Measurements from ENCODE around the gene CNIH2.

DNA sequence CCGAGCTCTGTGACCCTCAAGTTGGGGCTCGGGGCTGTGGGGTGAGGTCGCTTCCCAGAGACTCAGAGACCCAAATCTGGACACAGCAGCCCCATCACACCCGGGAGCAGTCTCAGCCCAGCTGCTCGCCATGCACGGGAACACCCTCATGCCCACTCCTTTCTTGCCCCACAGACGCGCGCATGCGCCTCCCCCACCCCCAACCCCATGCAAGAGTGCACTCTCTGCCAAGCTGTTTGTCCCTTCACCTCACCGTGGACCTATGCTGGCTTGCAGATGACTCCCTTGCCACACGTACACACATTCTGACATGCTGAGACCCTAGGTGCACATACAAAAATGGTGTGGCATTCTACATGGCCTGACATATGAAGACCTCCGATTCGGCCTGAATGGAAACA is 39.3 kb downstream of the CNIH2 start:
- TF ChIP-seq, protein P1, sequence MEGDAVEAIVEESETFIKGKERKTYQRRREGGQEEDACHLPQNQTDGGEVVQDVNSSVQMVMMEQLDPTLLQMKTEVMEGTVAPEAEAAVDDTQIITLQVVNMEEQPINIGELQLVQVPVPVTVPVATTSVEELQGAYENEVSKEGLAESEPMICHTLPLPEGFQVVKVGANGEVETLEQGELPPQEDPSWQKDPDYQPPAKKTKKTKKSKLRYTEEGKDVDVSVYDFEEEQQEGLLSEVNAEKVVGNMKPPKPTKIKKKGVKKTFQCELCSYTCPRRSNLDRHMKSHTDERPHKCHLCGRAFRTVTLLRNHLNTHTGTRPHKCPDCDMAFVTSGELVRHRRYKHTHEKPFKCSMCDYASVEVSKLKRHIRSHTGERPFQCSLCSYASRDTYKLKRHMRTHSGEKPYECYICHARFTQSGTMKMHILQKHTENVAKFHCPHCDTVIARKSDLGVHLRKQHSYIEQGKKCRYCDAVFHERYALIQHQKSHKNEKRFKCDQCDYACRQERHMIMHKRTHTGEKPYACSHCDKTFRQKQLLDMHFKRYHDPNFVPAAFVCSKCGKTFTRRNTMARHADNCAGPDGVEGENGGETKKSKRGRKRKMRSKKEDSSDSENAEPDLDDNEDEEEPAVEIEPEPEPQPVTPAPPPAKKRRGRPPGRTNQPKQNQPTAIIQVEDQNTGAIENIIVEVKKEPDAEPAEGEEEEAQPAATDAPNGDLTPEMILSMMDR (IDR thresholded peaks at IDR 0.05): no peak
- no peak for TF ChIP-seq POLR2A (IDR thresholded peaks at IDR 0.05)
- TF ChIP-seq POLR2AphosphoS5 (IDR thresholded peaks at IDR 0.05): no peak

Data from prostate gland (tissue), 2 donors.